Gastrocnemius medialis (tissue), 4 donors: ENCODE data around the gene MYO1E. TPM values are rescaled to one million over a fixed set of nuclear protein-coding genes. Genes with fewer than 3 reads are reported as not detected.

Experiments
- ATAC-seq, 2 donors: fragments of 150-250 bp; one replicate each; pipeline ENCODE4 v1.9.1; 2016
- DNase-seq, 2 donors: peaks; one replicate each; pipeline ENCODE4 v3.0.0-alpha.2; 2019
- H3K27ac ChIP-seq, 4 donors: fragments of 200-600 bp; sonication (generic); 1 replicate in 1 of 4; 2 replicates in 3 of 4; pipeline ENCODE4 v1.5.1; 2016 to 2018; ENCODE audit warnings: mild to moderate bottlenecking in 2 of 4, moderate library complexity in 1 of 4
- H3K27me3 ChIP-seq, 3 donors: fragments of 200-600 bp; sonication (generic) in 2 of 3; 1 replicate in 1 of 3; 2 replicates in 2 of 3; pipeline versions ENCODE4 v1.5.1 to v1.6.0; 2016 to 2019; ENCODE audit warnings: mild to moderate bottlenecking in 1 of 3, moderate library complexity in 1 of 3
- H3K36me3 ChIP-seq, 2 donors: fragments of 200-600 bp; sonication (generic) in 1 of 2; one replicate each; pipeline ENCODE4 v1.5.1; 2017 to 2018
- H3K4me1 ChIP-seq, 2 donors: fragments of 200-600 bp; sonication (generic) in 1 of 2; one replicate each; pipeline ENCODE4 v1.5.1; 2016 to 2017; ENCODE audit warnings: mild to moderate bottlenecking in 2 of 2
- H3K4me3 ChIP-seq, 4 donors: fragments of 200-600 bp; sonication (generic) in 3 of 4; 1 replicate in 1 of 4; 2 replicates in 3 of 4; pipeline ENCODE4 v1.5.1; 2016 to 2019; ENCODE audit warnings: mild to moderate bottlenecking in 2 of 4
- H3K9me3 ChIP-seq, 3 donors: fragments of 200-600 bp; sonication (generic) in 2 of 3; 1 replicate in 1 of 3; 2 replicates in 2 of 3; pipeline ENCODE4 v1.5.1; 2016 to 2019
- POLR2A ChIP-seq, 2 donors: fragments of 450-650 bp; IDR thresholded peaks; one replicate each; pipeline ENCODE4 v1.6.1; 2017; ENCODE audit warnings: antibody characterized with exemption in 2 of 2, mild to moderate bottlenecking in 2 of 2, moderate library complexity in 2 of 2
- in situ Hi-C, 4 donors: fragments of 200-750 bp; cut with MboI; loops; one replicate each; pipeline versions ENCODE4 v1.15.0 to v1.8.0; 2017; ENCODE audit warnings: low sequenced_read_pairs in 4 of 4
- intact Hi-C: fragments of 100-400 bp; cut with DNase I; formaldehyde crosslinking; loops from one replicate; pipeline ENCODE4 v1.15.1; 2023; ENCODE audit warnings: low total_unique reads
- total RNA-seq, 4 donors: library from RNA; depleted of rRNA; stranded (reverse); fragments of >200 nt; gene quantifications; one replicate each; pipeline versions ENCODE4 v1.1.0 to v1.2.3, GENCODE V29; 2016
- TF ChIP-seq, protein P1 (sequence below), 5 experiments: fragments of 450-650 bp in 3 of 5; fragments of 200-600 bp in 2 of 5; sonication (generic) in 2 of 5; IDR thresholded peaks in 4 of 5; conservative IDR thresholded peaks in 1 of 5; 1 replicate in 4 of 5; 2 replicates in 1 of 5; pipeline ENCODE4 v1.5.1; 2016 to 2019; ENCODE audit warnings: antibody characterized with exemption in 5 of 5, mild to moderate bottlenecking in 3 of 5, moderate library complexity in 3 of 5

MYO1E gene
- total RNA-seq, 4 donors from 2014 or later = 12.8 to 39.6 (median 30.7) TPM

DNA sequence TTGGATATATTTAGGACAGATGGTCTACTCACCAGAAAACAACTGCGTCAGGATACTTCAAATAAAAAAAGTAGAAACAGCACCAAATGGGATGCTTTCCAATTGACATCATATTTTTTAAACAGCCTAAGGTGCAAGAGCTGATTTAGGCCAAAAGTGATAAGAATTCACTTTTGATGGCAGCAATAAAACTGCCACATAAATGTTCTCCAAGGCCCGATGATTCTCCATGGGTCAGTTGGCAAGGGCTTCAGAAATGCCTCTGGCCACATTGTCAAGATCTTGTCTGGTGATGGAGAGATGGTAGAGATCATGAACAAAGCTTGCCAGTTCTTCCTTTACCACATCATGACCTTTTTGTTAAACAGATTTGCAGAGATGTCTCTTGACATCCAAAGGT lies 127.1 kb downstream of the MYO1E start:
- no peaks in the 10 kb centered on the region for H3K36me3 ChIP-seq
- no peaks in the 10 kb centered on the region for H3K9me3 ChIP-seq
- DNase-seq (no peak), ATAC-seq (no peak)
- H3K27ac ChIP-seq = no peak overlapping the region
- in situ Hi-C loops (loop anchor here in 1 of 4 donors (10.0 kb wide), 1 partner anchor 249 kb away; no protein-coding TSS in a partner anchor), intact Hi-C loops (loop anchor here (5.0 kb wide), 2 partner anchors 127 to 247 kb away; partner anchors contain the start of gene MYO1E)
- H3K4me3 ChIP-seq = no peak overlapping the region
- no peak for TF ChIP-seq POLR2A (IDR thresholded peaks at IDR 0.05)
- TF ChIP-seq, protein P1, sequence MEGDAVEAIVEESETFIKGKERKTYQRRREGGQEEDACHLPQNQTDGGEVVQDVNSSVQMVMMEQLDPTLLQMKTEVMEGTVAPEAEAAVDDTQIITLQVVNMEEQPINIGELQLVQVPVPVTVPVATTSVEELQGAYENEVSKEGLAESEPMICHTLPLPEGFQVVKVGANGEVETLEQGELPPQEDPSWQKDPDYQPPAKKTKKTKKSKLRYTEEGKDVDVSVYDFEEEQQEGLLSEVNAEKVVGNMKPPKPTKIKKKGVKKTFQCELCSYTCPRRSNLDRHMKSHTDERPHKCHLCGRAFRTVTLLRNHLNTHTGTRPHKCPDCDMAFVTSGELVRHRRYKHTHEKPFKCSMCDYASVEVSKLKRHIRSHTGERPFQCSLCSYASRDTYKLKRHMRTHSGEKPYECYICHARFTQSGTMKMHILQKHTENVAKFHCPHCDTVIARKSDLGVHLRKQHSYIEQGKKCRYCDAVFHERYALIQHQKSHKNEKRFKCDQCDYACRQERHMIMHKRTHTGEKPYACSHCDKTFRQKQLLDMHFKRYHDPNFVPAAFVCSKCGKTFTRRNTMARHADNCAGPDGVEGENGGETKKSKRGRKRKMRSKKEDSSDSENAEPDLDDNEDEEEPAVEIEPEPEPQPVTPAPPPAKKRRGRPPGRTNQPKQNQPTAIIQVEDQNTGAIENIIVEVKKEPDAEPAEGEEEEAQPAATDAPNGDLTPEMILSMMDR (IDR thresholded peaks at IDR 0.05 in 4 of 5, conservative IDR thresholded peaks at IDR 0.05 in 1 of 5) = no peak
- H3K4me1 ChIP-seq = no peaks in the 10 kb centered on the region
- H3K27me3 ChIP-seq = no peaks in the 10 kb centered on the region

DNA sequence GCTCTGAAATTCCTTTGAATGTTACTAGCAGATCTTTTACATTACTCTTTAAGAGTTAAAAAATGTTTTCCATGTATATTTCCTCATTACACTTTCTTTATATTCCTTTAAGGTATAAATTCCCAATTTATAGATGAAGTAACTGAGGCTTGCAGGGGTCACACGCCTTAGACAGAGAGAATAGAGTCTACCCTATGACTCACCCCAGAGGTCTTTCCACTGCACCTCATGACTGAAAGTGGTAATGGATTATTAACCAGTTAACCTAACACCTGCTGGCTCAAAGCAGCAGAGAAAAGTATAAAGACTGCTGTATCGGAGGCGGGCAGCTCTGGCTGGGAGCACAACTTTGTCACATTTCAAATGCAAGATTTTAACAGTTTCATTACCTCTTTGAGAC lies 128.3 kb downstream of the MYO1E start:
- intact Hi-C loops = no loop called here
- no peaks in the 10 kb centered on the region for H3K36me3 ChIP-seq
- no peak overlapping the region for H3K4me3 ChIP-seq
- no peaks in the 10 kb centered on the region for H3K27me3 ChIP-seq
- ATAC-seq = no peak
- no peaks in the 10 kb centered on the region for H3K4me1 ChIP-seq
- no peak for DNase-seq
- H3K9me3 ChIP-seq = no peaks in the 10 kb centered on the region
- no peak overlapping the region for H3K27ac ChIP-seq
- no peak for TF ChIP-seq POLR2A (IDR thresholded peaks at IDR 0.05)
- TF ChIP-seq, protein P1 (IDR thresholded peaks at IDR 0.05 in 4 of 5, conservative IDR thresholded peaks at IDR 0.05 in 1 of 5) = no peak
- in situ Hi-C loops = loop anchor here in 1 of 4 donors (10.0 kb wide), 1 partner anchor 250 kb away; no protein-coding TSS in a partner anchor

DNA sequence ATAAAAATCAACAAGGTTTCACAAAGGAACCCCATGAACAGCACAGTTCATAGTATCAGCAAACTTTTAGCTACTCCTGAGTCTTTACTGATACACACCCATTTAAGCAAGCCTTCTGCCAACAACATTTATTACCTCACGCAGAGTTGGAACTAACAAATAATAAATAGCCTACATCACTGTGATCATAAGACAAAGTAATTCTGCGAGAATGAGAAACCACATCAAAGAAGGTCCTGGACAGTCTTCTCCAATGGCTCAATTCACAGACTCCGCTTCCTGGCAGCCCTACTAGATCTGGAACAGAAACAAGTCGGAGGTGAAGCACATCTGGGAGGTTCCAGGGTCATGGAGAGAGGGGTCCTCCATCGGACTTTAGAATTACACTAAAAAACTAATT lies 129.0 kb downstream of the MYO1E start:
- in situ Hi-C loops = loop anchor here in 1 of 4 donors (10.0 kb wide), 1 partner anchor 251 kb away; no protein-coding TSS in a partner anchor
- intact Hi-C loops = no loop called here
- H3K4me3 ChIP-seq = no peak overlapping the region

DNA sequence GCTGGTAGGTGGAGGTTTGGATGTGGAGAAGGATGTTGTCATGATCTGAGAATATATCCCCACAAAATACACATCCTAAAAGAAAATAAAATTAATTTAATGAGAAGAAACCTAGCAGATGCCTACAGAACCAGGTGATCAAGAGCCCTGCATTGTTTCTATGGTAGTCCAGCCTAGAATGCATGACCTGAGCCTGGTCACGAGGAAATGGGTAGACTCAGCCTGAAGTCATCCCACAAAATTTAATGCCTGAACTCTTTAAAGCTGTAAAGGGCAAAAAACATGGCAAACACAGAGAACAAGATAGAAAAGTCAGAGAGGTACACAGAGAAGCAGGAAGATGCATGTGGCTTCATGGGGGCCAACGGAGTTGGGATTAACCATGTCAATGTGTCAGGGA lies 130.0 kb downstream of the MYO1E start:
- Histone ChIP-seq H3K4me3 (no peak overlapping the region), H3K36me3 (no peaks in the 10 kb centered on the region), H3K9me3 (no peaks in the 10 kb centered on the region), H3K27ac (no peak overlapping the region), H3K27me3 (no peaks in the 10 kb centered on the region), H3K4me1 (peaks cover 0 to under 1% of the 10 kb centered on the region in 2 donors)
- no peak for DNase-seq
- ATAC-seq = no peak
- TF ChIP-seq POLR2A (IDR thresholded peaks at IDR 0.05) = no peak
- TF ChIP-seq, protein P1 (IDR thresholded peaks at IDR 0.05 in 4 of 5, conservative IDR thresholded peaks at IDR 0.05 in 1 of 5) = no peak
- intact Hi-C loops = no loop called here
- in situ Hi-C loops = loop anchor here in 1 of 4 donors (10.0 kb wide), 1 partner anchor 252 kb away; no protein-coding TSS in a partner anchor

More for the DNA sequence above, 129.0 kb downstream of the MYO1E start:
- H3K36me3 ChIP-seq = no peaks in the 10 kb centered on the region
- ATAC-seq (no peak), DNase-seq (no peak)
- no peaks in the 10 kb centered on the region for H3K27me3 ChIP-seq
- no peaks in the 10 kb centered on the region for H3K9me3 ChIP-seq
- no peak overlapping the region for H3K27ac ChIP-seq
- no peaks in the 10 kb centered on the region for H3K4me1 ChIP-seq
- no peak for TF ChIP-seq POLR2A (IDR thresholded peaks at IDR 0.05)
- TF ChIP-seq, protein P1 (IDR thresholded peaks at IDR 0.05 in 4 of 5, conservative IDR thresholded peaks at IDR 0.05 in 1 of 5) = no peak

DNA sequence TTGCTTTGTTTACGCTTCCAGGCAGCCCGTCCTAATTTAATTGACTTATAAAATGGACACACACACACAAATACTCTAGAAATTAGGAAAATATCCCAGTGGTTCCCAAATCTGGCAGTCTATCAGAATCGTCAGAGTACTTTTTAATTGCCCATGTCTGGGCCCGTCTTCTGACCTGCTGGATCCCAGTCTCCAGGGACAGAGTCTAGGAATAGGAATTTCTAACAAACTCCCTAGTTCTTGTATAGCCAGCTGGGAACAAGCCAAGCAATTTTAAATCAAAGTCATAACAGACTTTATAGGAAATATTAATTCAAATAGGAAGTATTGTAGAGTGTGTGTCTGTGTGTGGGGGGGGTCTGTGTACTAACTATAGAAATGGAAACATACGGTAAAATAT lies 132.6 kb downstream of the MYO1E start:
- Histone ChIP-seq H3K4me1 (peaks cover 12 to 13% of the 10 kb centered on the region in 2 donors), H3K27ac (no peak overlapping the region), H3K36me3 (no peaks in the 10 kb centered on the region), H3K4me3 (no peak overlapping the region), H3K9me3 (no peaks in the 10 kb centered on the region), H3K27me3 (no peaks in the 10 kb centered on the region)
- in situ Hi-C loops = loop anchor here in 1 of 4 donors (10.0 kb wide), 1 partner anchor 255 kb away; no protein-coding TSS in a partner anchor
- no peak for DNase-seq
- no peak for TF ChIP-seq POLR2A (IDR thresholded peaks at IDR 0.05)
- TF ChIP-seq, protein P1 (IDR thresholded peaks at IDR 0.05 in 4 of 5, conservative IDR thresholded peaks at IDR 0.05 in 1 of 5) = no peak
- no peak for ATAC-seq
- intact Hi-C loops = no loop called here
